Cardiac muscle cell (in vitro differentiated cells and primary cell): Measurements from ENCODE around the gene PTPRA. TPM values are rescaled to one million over a fixed set of nuclear protein-coding genes. Genes with fewer than 3 reads are reported as not detected.
A peak's percentile ranks its signal among the peaks of the same experiment; 100 is the strongest.
"Not testable (repeated sequence)": the region's sequence is repeated elsewhere in the genome, so short reads cannot be mapped to it uniquely, and the experiment has no call there.

Source experiments
- DNase-seq, 2 donors: peaks; one replicate each; pipeline versions ENCODE4 v3.0.0 to v3.0.0-alpha.2; 2010 to 2017; ENCODE audit warnings: low read depth in 1 of 2, low spot score in 1 of 2
- H3K27ac ChIP-seq: fragments of 200-600 bp; sonication (generic); 2 replicates; pipeline ENCODE4 v1.5.1; 2016
- H3K27me3 ChIP-seq: fragments of 200-600 bp; sonication (generic); 2 replicates; pipeline ENCODE4 v1.6.0; 2016; ENCODE audit warnings: control low read depth
- H3K36me3 ChIP-seq: fragments of 200-600 bp; sonication (generic); 2 replicates; pipeline ENCODE4 v1.5.1; 2016; ENCODE audit warnings: control low read depth
- H3K4me1 ChIP-seq: fragments of 200-600 bp; sonication (generic); 2 replicates; pipeline ENCODE4 v1.8.1; 2017; ENCODE audit warnings: low read depth, mild to moderate bottlenecking, mixed run types
- H3K4me3 ChIP-seq: fragments of 200-600 bp; sonication (generic); 2 replicates; pipeline ENCODE4 v1.5.1; 2016; ENCODE audit warnings: mild to moderate bottlenecking
- H3K9me3 ChIP-seq: fragments of 200-600 bp; sonication (generic); 2 replicates; pipeline ENCODE4 v1.5.1; 2017; ENCODE audit warnings: low read depth, mild to moderate bottlenecking, control low read depth
- polyA plus RNA-seq: library from polyadenylated mRNA; unstranded; fragments of >200 nt; fragmentation: Nextera tagmentation; extraction: Ambion mirVana; gene quantifications from 2 replicates; pipeline ENCODE4 v1.2.1, GENCODE V29; 2016
- total RNA-seq: library from RNA; depleted of rRNA; stranded (reverse); fragments of >200 nt; gene quantifications from 2 replicates; pipeline ENCODE4 v1.2.3, GENCODE V29; 2016
- TF ChIP-seq, protein P1 (sequence below): IDR thresholded peaks from 2 replicates; pipeline ENCODE4 v1.5.1; 2012; ENCODE audit warnings: low read depth, mild to moderate bottlenecking, low read length

Gene PTPRA
- total and polyA plus RNA-seq, 2 experiments from 2014 or later = 44.0 to 69.4 TPM

GRCh38 chr20:3072530-3073250 lies 199.4 kb downstream of the PTPRA start:
- Histone ChIP-seq H3K9me3 (no peaks in the 10 kb centered on the region), H3K4me1 (no peaks in the 10 kb centered on the region), H3K36me3 (no peaks in the 10 kb centered on the region), H3K27ac (no peak overlapping the region), H3K4me3 (no peak overlapping the region), H3K27me3 (peaks cover 54% of the 10 kb centered on the region)
- no peak for DNase-seq
- TF ChIP-seq, protein P1, sequence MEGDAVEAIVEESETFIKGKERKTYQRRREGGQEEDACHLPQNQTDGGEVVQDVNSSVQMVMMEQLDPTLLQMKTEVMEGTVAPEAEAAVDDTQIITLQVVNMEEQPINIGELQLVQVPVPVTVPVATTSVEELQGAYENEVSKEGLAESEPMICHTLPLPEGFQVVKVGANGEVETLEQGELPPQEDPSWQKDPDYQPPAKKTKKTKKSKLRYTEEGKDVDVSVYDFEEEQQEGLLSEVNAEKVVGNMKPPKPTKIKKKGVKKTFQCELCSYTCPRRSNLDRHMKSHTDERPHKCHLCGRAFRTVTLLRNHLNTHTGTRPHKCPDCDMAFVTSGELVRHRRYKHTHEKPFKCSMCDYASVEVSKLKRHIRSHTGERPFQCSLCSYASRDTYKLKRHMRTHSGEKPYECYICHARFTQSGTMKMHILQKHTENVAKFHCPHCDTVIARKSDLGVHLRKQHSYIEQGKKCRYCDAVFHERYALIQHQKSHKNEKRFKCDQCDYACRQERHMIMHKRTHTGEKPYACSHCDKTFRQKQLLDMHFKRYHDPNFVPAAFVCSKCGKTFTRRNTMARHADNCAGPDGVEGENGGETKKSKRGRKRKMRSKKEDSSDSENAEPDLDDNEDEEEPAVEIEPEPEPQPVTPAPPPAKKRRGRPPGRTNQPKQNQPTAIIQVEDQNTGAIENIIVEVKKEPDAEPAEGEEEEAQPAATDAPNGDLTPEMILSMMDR = no peak

DNA sequence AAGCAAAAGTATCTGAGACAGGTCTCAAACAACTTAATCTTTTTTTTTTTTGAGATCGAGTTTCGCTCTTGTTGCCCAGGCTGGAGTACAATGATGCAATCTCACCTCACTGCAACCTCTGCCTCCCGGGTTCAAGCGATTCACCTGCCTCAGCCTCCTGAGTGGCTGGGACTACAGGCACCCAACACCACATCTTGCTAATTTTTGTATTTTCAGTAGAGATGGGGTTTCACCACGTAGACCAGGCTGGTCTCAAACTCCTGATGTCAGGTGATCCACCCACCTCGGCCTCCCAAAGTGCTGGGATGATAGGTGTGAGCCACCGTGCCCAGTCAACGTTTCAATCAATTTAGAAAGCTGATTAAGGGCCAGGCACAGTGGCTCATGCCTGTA lies 200.0 kb downstream of the PTPRA start:
- not testable (repeated sequence) for DNase-seq, H3K36me3 ChIP-seq, H3K4me1 ChIP-seq, H3K4me3 ChIP-seq, H3K27ac ChIP-seq, H3K9me3 ChIP-seq
- H3K27me3 ChIP-seq = peaks cover 60% of the 10 kb centered on the region

GRCh38 chr20:3074812-3075211 lies 201.5 kb downstream of the PTPRA start:
- Histone ChIP-seq H3K4me1 (no peaks in the 10 kb centered on the region), H3K9me3 (no peaks in the 10 kb centered on the region), H3K36me3 (no peaks in the 10 kb centered on the region), H3K4me3 (no peak overlapping the region), H3K27me3 (peaks cover 73% of the 10 kb centered on the region), H3K27ac (no peak overlapping the region)
- TF ChIP-seq, protein P1 = no peak
- no peak for DNase-seq

GRCh38 chr20:3075315-3075714 lies 202.0 kb downstream of the PTPRA start:
- H3K9me3 ChIP-seq, DNase-seq, H3K4me3 ChIP-seq, H3K27ac ChIP-seq, H3K4me1 ChIP-seq, H3K36me3 ChIP-seq: not testable (repeated sequence)
- peaks cover 78% of the 10 kb centered on the region for H3K27me3 ChIP-seq

- Histone ChIP-seq H3K36me3 (no peaks in the 10 kb centered on the region), H3K27me3 (peaks cover 79% of the 10 kb centered on the region), H3K9me3 (no peaks in the 10 kb centered on the region), H3K4me1 (no peaks in the 10 kb centered on the region), H3K4me3 (no peak overlapping the region), H3K27ac (no peak overlapping the region)
- DNase-seq = no peak
- TF ChIP-seq, protein P1 = no peak
These were observed 204.4 kb downstream of the PTPRA start for GRCh38 chr20:3077618-3078134.

GRCh38 chr20:3080939-3081388 lies 207.7 kb downstream of the PTPRA start:
- H3K36me3 ChIP-seq = no peaks in the 10 kb centered on the region
- no peaks in the 10 kb centered on the region for H3K9me3 ChIP-seq
- TF ChIP-seq, protein P1 = no peak
- peak in 1 of 2 donors; percentile 75 for DNase-seq
- no peaks in the 10 kb centered on the region for H3K4me1 ChIP-seq
- no peak overlapping the region for H3K27ac ChIP-seq
- no peak overlapping the region for H3K4me3 ChIP-seq
- H3K27me3 ChIP-seq = peaks cover 76% of the 10 kb centered on the region
